ENCODE measurements around the gene MMRN1.

Gene MMRN1

DNA sequence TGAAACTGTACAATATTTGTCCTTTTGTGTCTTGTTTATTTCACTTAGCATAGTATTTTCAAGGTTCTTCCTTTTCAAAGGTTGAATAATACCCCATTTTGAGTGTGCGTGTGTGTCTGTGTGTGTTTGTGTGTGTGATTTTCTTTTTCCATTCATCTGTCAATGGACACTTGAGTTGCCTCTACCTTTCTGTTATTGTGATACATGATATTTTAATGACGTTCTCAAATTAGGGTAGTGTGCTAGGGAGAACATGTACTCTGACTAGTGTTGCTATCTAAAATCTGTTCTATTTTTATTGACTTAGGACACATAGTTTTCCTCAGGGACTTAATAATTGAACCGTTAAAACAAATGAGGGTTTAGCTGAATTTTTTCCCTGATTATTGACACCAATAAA is 9.9 kb downstream of the MMRN1 start:
- no peak for DNase-seq (ENCODE audit: low spot score)
- TF ChIP-seq, protein P1, sequence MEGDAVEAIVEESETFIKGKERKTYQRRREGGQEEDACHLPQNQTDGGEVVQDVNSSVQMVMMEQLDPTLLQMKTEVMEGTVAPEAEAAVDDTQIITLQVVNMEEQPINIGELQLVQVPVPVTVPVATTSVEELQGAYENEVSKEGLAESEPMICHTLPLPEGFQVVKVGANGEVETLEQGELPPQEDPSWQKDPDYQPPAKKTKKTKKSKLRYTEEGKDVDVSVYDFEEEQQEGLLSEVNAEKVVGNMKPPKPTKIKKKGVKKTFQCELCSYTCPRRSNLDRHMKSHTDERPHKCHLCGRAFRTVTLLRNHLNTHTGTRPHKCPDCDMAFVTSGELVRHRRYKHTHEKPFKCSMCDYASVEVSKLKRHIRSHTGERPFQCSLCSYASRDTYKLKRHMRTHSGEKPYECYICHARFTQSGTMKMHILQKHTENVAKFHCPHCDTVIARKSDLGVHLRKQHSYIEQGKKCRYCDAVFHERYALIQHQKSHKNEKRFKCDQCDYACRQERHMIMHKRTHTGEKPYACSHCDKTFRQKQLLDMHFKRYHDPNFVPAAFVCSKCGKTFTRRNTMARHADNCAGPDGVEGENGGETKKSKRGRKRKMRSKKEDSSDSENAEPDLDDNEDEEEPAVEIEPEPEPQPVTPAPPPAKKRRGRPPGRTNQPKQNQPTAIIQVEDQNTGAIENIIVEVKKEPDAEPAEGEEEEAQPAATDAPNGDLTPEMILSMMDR (IDR thresholded peaks at IDR 0.05; ENCODE audit: borderline replicate concordance, control extremely low read depth, extremely low read depth, insufficient read depth, missing control alignments), result no peak
- in situ Hi-C loops (cut with MboI; ENCODE audit: low sequenced_read_pairs, unreplicated experiment), result loop anchor here (25.0 kb wide), 1 partner anchor 383 kb away; no protein-coding TSS in a partner anchor

DNA sequence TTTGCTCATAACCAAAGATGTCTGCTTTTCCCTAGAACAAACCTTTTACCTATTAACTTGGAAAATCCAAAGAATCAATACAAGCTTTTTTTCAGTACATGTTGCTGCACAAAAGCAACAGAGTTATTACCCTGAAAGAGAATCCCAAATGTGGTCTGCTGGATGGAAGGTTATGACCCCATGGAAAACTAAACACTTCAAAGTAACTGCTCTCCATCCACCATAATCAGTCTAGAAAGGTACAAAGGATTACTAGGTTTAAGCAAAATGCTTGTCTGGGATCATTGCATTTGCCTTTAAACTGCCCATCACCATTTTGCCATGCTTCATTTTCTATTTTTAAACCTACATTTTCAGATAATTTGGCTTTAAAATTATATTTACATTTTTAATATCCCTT is 11.7 kb downstream of the MMRN1 start:
- DNase-seq (ENCODE audit: low spot score), result no peak
- TF ChIP-seq, protein P1 (IDR thresholded peaks at IDR 0.05; ENCODE audit: borderline replicate concordance, control extremely low read depth, extremely low read depth, insufficient read depth, missing control alignments), result no peak
- in situ Hi-C loops (cut with MboI; ENCODE audit: low sequenced_read_pairs, unreplicated experiment), result loop anchor here (25.0 kb wide), 1 partner anchor 381 kb away; no protein-coding TSS in a partner anchor

DNA sequence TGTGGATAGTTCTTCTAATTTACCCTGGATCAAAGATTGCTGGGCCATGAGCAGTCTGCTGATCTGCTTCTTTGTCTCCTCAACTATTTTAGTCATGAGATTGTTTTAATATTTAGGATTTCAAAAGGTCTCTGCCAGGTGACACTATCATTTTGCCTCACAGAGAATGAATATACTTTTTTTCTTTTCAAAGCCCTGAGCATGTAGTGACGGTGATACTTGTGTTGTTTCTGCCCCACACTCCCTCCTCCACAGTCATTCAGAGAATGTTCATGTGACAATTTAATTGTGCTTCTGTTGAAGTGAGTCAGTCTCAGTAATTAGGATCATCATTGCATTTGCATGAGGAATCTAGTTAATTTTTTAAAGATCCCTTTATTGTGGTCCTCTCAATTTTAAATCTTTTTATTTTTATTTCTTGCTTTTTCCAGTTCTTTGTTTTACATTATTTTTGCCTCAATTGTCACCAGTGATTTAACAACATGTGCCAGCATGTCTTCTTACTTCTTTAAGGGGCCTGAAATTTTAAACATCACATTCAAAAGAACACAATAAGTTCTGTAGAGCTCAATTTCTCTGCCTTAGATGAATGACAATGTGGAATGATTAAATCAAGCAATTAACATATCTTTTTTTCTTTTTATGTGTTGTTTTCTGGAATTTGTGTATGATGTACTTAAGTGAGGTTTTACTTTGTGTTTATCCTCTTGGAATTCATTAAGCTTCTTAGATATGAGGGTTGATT is 12.3 kb downstream of the MMRN1 start:
- in situ Hi-C loops (cut with MboI; ENCODE audit: low sequenced_read_pairs, unreplicated experiment), result loop anchor here (25.0 kb wide), 1 partner anchor 380 kb away; no protein-coding TSS in a partner anchor
- DNase-seq (ENCODE audit: low spot score), result no peak
- TF ChIP-seq, protein P1 (IDR thresholded peaks at IDR 0.05; ENCODE audit: borderline replicate concordance, control extremely low read depth, extremely low read depth, insufficient read depth, missing control alignments), result no peak

DNA sequence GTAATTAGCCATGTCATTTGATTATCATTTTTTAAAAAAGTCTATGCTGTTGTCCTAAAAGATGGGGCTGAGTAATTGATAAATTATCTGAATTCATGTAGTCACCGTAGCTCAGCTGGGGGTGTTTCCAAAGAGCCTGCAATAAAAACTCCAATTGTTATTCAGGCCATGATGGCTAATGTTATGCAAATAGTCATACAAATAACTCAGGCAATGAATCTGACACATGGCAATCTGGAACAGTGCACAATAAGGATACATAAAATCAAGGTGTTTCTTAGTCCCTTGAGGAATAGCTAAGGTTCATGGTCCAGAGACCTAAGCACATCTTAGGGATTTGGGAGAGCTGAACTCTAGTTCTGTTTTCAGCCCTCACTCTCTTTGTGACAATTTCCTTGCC is 15.2 kb downstream of the MMRN1 start:
- in situ Hi-C loops (cut with MboI; ENCODE audit: low sequenced_read_pairs, unreplicated experiment), result loop anchor here (25.0 kb wide), 1 partner anchor 377 kb away; no protein-coding TSS in a partner anchor
- no peak for DNase-seq (ENCODE audit: low spot score)
- TF ChIP-seq, protein P1 (IDR thresholded peaks at IDR 0.05; ENCODE audit: borderline replicate concordance, control extremely low read depth, extremely low read depth, insufficient read depth, missing control alignments), result no peak

DNA sequence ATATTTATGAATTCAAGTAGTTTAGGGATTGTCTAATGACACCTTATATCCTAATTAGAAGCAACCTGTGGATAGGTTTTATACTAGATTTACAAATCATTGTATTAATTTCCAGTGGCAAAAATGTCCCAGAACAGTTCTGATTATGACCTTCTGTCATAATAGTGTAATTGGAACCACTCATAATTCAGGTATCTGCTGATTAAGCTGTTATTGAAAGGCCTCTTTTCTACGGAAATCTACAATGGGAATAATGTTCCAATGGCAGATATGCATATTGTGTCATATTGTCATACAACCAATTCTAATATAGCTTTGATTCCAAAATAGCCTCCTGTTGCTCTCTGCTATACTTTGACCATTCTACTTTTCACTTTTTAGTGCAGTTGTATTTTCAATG is 19.0 kb downstream of the MMRN1 start:
- in situ Hi-C loops (cut with MboI; ENCODE audit: low sequenced_read_pairs, unreplicated experiment), result loop anchor here (25.0 kb wide), 1 partner anchor 374 kb away; no protein-coding TSS in a partner anchor
- no peak for DNase-seq (ENCODE audit: low spot score)
- TF ChIP-seq, protein P1 (IDR thresholded peaks at IDR 0.05; ENCODE audit: borderline replicate concordance, control extremely low read depth, extremely low read depth, insufficient read depth, missing control alignments), result no peak

DNA sequence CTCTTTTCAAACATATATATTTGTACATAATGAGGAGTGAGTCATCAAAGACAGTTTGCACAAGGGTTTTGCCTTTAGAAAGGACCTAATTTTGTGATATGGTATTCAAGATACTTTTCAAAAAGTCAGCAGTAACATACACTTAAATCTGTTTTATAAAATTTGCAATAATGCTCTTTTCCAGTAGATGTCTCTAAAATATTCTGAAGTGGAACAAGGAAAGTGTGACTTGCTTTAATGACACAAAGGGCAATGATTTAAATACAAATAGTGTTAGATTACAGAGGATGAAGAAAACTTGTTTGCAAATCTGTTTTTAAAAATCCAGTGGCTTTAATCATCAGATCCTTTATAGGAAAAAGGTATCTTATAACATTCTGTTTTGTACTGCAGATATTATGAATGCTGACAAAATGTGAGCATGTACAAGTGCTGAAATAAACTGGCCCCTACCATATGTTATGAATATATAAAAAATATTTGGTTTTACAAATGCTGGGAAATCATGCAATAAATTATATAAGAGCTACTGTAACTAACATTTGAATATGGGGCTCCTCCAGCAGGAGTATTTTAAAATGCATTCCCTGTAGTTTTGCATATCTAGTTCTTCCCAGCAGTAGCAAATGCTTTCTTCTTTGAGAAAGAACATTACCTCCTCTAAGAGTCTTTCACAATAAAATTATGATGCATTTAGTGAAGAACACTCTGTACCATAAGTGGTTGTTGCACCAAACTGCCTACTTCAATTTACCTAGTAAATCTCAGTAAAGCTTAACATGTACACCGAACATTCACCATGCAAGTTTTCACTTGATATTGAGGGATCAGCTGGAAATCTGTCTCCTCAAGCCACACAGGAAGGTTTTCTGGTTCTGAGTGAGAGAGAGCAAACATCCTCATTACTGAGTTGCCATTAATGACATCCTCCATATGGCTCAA is 20.2 kb downstream of the MMRN1 start:
- in situ Hi-C loops (cut with MboI; ENCODE audit: low sequenced_read_pairs, unreplicated experiment), result loop anchor here (25.0 kb wide), 1 partner anchor 372 kb away; no protein-coding TSS in a partner anchor
- TF ChIP-seq, protein P1 (IDR thresholded peaks at IDR 0.05; ENCODE audit: borderline replicate concordance, control extremely low read depth, extremely low read depth, insufficient read depth, missing control alignments), result no peak
- no peak for DNase-seq (ENCODE audit: low spot score)

Measured in GM13976 (cell line).